Parathyroid adenoma (tissue), 2 donors: ENCODE measurements around the gene GRM8.
"Not testable (repeated sequence)": the region's sequence is repeated elsewhere in the genome, so short reads cannot be mapped to it uniquely, and the experiment has no call there.

Experiments
- H2AFZ ChIP-seq: fragments of 300-600 bp; sonication (generic); one replicate; pipeline ENCODE4 v1.7.0; 2017; ENCODE audit warnings: antibody characterized with exemption, mild to moderate bottlenecking
- H3K27ac ChIP-seq: fragments of 300-600 bp; sonication (generic); one replicate; pipeline ENCODE4 v1.7.0; 2017
- H3K27me3 ChIP-seq: fragments of 300-600 bp; sonication (generic); one replicate; pipeline ENCODE4 v1.7.0; 2017; ENCODE audit warnings: low read length; ENCODE audit not compliant: control insufficient read depth, insufficient read depth
- H3K36me3 ChIP-seq: fragments of 300-600 bp; sonication (generic); one replicate; pipeline ENCODE4 v1.7.0; 2017; ENCODE audit warnings: low read length; ENCODE audit not compliant: control insufficient read depth, insufficient read depth
- H3K4me1 ChIP-seq: fragments of 300-600 bp; sonication (generic); one replicate; pipeline ENCODE4 v1.7.0; 2017; ENCODE audit warnings: control low read depth
- H3K4me2 ChIP-seq: fragments of 300-600 bp; sonication (generic); one replicate; pipeline ENCODE4 v1.7.0; 2017; ENCODE audit warnings: low read length
- H3K4me3 ChIP-seq: fragments of 300-600 bp; sonication (generic); one replicate; pipeline ENCODE4 v1.7.0; 2017; ENCODE audit warnings: low read depth, low read length
- H3K79me2 ChIP-seq: fragments of 300-600 bp; sonication (generic); one replicate; pipeline ENCODE4 v1.7.0; 2017; ENCODE audit warnings: control low read depth
- H3K9ac ChIP-seq: fragments of 300-600 bp; sonication (generic); one replicate; pipeline ENCODE4 v1.7.0; 2017; ENCODE audit warnings: mild to moderate bottlenecking
- H3K9me3 ChIP-seq: fragments of 300-600 bp; sonication (generic); one replicate; pipeline ENCODE4 v1.7.0; 2017; ENCODE audit warnings: low read length; ENCODE audit not compliant: control insufficient read depth
- TF ChIP-seq, protein P1 (sequence below): fragments of 300-600 bp; sonication (generic); IDR thresholded peaks from one replicate; pipeline ENCODE4 v1.7.0; 2017; ENCODE audit warnings: antibody characterized with exemption, mild to moderate bottlenecking
- donor health status: primary hyperparathyroidism.

Gene GRM8

DNA sequence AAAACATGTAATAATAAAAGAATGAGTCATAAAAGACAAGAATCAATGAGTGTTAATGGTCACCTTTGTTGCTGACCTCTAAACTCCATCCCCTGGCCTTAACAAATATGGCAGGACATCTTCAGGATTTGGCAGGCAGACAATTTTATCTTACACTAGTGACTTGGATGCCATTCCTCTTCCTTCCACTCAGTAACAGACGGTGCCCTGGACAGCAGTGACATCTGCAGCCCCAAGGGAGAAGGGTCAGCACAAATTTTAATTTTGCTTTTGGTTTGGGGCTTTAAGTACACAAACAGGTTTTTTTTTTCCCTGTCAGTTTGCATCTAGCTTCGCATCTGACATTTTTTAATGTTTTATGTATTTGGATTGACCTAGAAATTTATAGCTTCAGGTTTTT lies 370.8 kb downstream of the GRM8 start:
- H3K9me3 ChIP-seq, H3K4me1 ChIP-seq, H2AFZ ChIP-seq, H3K27me3 ChIP-seq, H3K79me2 ChIP-seq, H3K4me2 ChIP-seq, H3K4me3 ChIP-seq, H3K9ac ChIP-seq, H3K36me3 ChIP-seq, H3K27ac ChIP-seq: not testable (repeated sequence)

DNA sequence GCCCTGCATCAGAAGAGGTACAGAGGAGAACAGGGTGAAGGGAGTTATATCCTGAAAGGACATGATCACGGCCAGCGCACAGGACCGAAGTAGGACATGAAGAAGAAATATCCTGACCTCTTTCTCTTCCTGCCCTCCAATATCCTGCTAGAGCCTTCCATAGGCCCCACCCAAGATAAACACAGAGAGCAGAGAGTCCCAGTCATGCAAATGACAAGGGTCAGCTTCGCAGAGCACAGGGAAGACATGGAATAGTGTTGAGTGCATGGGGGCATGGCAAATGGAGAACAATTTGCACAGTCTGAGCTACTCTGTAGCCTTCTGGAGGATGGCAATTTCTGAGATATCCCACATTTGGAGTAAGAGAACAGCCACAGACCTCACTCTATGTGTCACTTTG lies 371.4 kb downstream of the GRM8 start:
- H3K4me2 ChIP-seq = no peak overlapping the region
- no peaks in the 10 kb centered on the region for H3K4me1 ChIP-seq
- TF ChIP-seq, protein P1, sequence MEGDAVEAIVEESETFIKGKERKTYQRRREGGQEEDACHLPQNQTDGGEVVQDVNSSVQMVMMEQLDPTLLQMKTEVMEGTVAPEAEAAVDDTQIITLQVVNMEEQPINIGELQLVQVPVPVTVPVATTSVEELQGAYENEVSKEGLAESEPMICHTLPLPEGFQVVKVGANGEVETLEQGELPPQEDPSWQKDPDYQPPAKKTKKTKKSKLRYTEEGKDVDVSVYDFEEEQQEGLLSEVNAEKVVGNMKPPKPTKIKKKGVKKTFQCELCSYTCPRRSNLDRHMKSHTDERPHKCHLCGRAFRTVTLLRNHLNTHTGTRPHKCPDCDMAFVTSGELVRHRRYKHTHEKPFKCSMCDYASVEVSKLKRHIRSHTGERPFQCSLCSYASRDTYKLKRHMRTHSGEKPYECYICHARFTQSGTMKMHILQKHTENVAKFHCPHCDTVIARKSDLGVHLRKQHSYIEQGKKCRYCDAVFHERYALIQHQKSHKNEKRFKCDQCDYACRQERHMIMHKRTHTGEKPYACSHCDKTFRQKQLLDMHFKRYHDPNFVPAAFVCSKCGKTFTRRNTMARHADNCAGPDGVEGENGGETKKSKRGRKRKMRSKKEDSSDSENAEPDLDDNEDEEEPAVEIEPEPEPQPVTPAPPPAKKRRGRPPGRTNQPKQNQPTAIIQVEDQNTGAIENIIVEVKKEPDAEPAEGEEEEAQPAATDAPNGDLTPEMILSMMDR = no peak
- no peaks in the 10 kb centered on the region for H3K36me3 ChIP-seq
- H3K9ac ChIP-seq = no peak overlapping the region
- no peaks in the 10 kb centered on the region for H3K27me3 ChIP-seq
- H2AFZ ChIP-seq = no peak overlapping the region
- no peak overlapping the region for H3K27ac ChIP-seq
- H3K4me3 ChIP-seq = no peak overlapping the region
- no peaks in the 10 kb centered on the region for H3K79me2 ChIP-seq
- H3K9me3 ChIP-seq = no peaks in the 10 kb centered on the region

GRCh38 chr7:126876536-126876935 lies 376.2 kb downstream of the GRM8 start:
- not testable (repeated sequence) for H3K27me3 ChIP-seq, H3K9me3 ChIP-seq, H3K4me2 ChIP-seq, H2AFZ ChIP-seq, H3K36me3 ChIP-seq, H3K4me3 ChIP-seq, H3K4me1 ChIP-seq, H3K79me2 ChIP-seq, H3K27ac ChIP-seq, H3K9ac ChIP-seq

DNA sequence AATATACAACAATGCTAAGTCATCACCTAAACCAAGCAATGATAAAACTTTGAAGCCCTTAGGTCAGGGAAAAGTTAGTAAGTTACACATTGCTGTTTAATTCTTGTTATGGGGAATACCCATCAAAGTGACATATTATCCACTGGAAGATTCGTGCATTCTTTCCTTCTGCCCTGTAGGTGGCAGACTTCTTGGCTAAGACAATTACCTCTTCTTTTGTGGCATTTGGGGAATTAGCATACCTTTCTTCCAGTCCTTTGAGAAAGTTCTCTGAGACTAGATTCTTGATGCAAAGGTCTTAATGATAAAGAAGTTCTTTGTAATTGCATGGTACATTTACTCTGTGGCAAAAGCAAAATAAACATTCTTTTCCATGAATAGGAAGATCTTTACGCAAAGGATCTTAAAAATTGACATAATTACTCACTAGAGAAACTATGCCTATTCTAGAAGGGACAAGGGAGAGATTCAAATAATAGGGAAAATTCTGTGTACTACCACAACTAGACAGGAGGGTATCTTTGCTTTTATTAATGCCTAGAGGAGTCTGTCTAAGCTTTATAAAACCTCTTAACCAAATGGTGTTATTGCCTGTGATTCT lies 395.9 kb downstream of the GRM8 start:
- H3K4me2 ChIP-seq = no peak overlapping the region

GRCh38 chr7:126845331-126845730 lies 407.4 kb downstream of the GRM8 start:
- Histone ChIP-seq H3K4me1 (no peaks in the 10 kb centered on the region), H3K36me3 (no peaks in the 10 kb centered on the region), H3K27me3 (no peaks in the 10 kb centered on the region), H3K79me2 (no peaks in the 10 kb centered on the region), H3K9me3 (no peaks in the 10 kb centered on the region), H2AFZ (no peak overlapping the region), H3K4me2 (no peak overlapping the region), H3K27ac (no peak overlapping the region), H3K4me3 (no peak overlapping the region), H3K9ac (no peak overlapping the region)
- TF ChIP-seq, protein P1 = no peak

More for the DNA sequence above, 395.9 kb downstream of the GRM8 start:
- no peaks in the 10 kb centered on the region for H3K27me3 ChIP-seq
- no peak overlapping the region for H3K4me3 ChIP-seq
- no peaks in the 10 kb centered on the region for H3K9me3 ChIP-seq
- TF ChIP-seq, protein P1 = peak; percentile 54
- no peak overlapping the region for H3K9ac ChIP-seq
- H3K36me3 ChIP-seq = no peaks in the 10 kb centered on the region
- H2AFZ ChIP-seq = no peak overlapping the region
- no peak overlapping the region for H3K27ac ChIP-seq
- no peaks in the 10 kb centered on the region for H3K79me2 ChIP-seq
- no peaks in the 10 kb centered on the region for H3K4me1 ChIP-seq

- Histone ChIP-seq H3K9ac (no peak overlapping the region), H3K4me2 (no peak overlapping the region), H3K27me3 (no peaks in the 10 kb centered on the region), H3K4me1 (no peaks in the 10 kb centered on the region), H3K36me3 (no peaks in the 10 kb centered on the region), H3K4me3 (no peak overlapping the region), H3K27ac (no peak overlapping the region), H3K9me3 (no peaks in the 10 kb centered on the region), H2AFZ (no peak overlapping the region), H3K79me2 (no peaks in the 10 kb centered on the region)
- TF ChIP-seq, protein P1 = no peak
Measured at GRCh38 chr7:126843883-126844282, 408.9 kb downstream of the GRM8 start.
